NCI-H345 treated with DMSO at 0.1 percent for 48 hours (cell line): ENCODE data around the gene ARMC7.

Experiments used
- DNase-seq: peaks from one replicate; lab custom pipeline; 2025; ENCODE audit not compliant: unreplicated experiment; lab: John Stamatoyannopoulos, UW

The ARMC7 gene

DNA sequence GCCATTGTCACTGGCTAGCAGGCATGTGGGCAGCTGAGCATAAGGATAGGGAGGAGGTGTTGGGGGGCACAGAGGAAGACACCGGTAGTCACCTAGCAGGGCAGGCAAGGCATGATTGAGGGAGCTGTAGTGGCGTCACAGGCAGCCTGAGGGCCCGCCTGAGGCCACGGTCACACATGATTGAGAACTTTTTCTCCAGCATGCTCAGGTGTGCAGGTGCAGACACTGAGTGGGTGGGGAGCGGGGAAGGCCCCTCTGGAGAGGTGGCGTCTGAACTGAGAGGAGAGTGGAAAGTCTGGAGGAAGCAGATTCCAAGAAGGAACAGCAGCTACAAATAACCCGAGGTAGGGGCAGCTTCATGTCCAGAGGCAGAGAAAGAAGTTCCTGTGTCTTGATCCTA is 10.9 kb upstream of the ARMC7 start:
- no peak for DNase-seq

DNA sequence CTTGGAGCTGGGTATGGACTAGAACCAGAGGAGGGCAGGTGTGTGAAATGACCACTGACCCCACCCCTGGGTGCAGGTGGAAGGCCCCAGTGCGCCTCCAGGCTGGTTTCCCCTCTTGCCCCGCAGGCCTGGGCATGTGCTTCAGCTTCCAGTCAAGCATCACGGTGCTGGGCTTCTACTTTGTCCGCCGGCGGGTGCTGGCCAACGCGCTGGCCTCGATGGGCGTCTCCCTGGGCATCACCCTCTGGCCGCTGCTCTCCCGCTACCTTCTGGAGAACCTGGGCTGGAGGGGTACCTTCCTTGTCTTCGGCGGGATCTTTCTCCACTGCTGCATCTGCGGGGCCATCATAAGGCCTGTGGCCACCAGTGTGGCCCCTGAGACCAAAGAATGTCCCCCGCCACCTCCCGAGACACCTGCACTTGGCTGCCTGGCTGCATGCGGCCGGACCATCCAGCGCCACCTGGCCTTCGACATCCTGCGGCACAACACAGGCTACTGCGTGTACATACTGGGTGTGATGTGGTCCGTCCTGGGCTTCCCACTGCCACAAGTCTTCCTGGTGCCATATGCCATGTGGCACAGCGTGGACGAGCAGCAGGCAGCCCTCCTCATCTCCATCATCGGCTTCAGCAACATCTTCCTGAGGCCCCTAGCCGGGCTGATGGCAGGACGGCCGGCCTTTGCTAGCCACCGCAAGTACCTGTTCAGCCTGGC is 9.7 kb upstream of the ARMC7 start:
- no peak for DNase-seq

DNA sequence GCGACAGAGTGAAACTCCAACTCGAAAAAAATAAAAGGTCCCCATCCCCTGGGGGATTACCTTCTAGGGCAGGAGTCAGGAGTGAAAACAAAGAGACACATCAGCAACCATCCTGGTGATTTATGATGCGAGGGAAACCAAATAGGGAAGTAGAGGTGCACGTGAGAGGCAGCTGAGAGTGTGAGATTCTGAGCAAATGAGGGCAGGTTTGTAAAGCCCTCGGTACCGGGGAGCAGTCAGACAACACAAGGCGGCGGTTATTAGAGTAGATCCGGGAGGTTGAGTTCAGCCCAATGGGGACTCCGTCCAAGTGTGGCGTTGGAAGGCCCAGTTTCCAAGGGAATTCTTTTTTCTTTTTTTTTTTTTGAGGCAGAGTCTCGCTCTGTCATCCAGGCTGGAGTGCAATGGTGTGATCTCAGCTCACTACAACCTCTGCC is 7.4 kb upstream of the ARMC7 start:
- DNase-seq, result no peak

DNA sequence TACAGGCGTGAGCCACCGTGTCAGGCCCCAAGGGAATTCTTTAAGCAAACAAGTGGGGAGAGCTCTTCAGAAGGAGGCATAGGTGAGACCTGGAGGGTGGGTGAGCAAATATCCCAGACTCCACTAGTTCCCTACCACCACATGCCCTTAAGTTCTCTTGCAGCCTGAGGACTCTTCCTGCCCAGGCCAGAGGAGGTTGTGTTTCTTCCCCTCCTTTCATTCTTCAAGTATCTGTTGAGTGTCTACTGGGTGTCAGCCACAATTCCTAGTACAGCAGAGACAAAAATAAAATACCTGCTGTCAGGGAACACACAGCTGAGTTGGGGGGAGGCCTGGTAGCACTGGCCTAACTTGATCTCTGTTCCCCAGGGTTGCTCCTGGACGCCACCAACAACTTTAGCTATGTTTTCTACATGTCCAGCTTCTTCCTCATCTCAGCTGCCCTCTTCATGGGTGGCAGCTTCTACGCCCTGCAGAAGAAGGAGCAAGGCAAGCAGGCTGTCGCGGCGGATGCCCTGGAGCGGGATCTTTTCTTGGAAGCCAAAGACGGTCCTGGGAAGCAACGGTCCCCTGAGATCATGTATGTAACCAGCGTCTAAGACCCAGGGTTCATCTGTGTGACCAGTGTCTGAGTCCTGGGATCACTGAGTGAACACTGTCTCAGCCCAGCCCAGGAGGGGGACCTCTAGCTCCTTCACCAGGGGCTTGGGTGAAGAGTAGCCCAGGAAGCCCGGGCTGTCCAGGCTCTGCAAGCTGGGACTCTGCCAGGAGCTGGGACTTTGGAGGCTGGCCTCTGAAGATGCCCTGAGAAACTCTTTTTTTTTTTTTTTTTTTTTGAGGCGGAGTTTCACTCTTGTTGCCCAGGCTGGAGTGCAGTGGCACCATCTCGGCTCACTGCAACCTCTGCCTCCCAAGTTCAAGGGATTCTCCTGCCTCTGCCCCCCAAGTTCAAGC is 5.9 kb upstream of the ARMC7 start:
- no peak for DNase-seq

DNA sequence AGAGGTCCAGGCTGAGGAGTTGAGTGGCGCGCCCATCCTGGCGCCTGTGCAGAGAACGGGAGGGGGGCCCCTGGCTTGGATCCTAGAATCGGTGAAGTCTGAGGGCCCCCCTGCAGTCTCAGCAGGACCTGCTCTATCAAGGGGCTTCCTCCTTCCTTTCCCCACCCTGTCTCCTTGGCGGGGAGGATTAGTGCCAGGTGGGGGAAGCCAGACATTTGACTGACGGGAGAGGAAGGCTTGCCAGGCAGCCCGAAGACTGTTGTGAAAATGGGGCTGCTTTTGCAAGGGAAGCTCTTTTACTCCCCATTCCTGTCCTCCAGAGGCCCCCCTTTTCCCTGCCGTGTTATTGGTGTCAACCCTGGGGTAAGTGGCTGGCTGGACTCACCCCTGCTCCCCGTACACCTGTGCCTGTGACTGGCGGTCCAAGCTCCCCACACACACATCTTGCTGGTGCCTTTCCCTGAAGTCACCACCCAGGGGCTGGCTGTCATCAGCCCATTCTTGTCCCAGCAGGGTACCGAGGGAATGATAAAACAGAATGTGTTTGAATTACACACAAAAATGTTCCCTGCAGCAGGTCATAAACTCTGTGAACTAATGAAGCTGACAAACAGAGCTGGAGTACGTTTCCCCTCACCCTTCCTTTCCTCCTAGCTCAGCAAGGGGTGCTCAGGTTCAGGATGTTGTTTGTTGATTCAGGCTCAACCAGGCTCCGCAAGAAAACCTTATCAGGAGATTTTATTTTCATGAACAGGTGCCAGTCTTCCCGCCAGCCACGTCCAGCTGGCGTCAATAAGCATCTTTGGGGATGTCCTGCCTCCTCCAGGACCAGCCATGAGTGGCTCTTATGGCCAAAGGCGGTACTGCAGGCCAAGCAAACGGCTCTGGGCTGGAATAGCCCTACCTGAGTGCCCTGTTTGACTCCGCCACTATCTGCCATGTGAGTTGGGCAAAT is 4.4 kb upstream of the ARMC7 start:
- DNase-seq, result peak; percentile 51

DNA sequence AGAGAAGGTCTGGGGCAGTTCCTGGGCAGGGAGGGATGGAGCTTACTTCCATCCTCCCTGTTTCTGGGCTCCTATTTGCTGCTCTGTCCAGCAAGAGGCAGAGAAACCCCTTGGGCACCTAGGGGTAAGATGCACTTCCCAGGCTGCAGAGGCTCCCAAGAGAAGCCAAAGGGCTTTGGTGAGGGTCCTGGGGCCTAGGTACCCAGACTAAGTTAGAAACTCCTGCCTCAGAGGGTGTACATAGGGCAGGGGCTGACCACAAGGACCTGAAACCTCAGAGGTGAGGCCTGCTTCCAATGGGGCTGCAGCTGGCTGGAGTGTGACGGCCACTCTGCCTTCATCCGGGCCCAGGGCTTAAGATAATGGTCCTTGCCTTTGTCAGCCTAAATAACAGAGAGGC is 1.6 kb upstream of the ARMC7 start:
- DNase-seq, result no peak

DNA sequence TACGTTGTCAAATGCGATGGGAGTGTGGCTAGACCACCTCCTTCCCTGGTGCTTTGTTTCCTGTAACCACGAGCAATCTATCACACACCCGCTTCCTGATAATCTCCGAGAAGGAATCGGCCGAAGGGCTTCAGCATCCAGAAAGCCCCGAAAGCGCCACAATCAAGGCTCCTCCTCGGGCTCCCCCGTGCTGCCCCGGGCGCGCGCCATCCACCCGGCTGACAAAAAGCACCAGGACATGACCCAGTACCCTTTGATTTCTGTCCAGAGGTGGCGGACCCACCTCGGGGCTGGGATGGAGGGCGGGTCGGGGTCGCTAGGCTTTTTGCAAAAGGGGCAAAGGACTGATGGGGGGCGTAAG is 743 bp upstream of the ARMC7 start:
- DNase-seq, result no peak

DNA sequence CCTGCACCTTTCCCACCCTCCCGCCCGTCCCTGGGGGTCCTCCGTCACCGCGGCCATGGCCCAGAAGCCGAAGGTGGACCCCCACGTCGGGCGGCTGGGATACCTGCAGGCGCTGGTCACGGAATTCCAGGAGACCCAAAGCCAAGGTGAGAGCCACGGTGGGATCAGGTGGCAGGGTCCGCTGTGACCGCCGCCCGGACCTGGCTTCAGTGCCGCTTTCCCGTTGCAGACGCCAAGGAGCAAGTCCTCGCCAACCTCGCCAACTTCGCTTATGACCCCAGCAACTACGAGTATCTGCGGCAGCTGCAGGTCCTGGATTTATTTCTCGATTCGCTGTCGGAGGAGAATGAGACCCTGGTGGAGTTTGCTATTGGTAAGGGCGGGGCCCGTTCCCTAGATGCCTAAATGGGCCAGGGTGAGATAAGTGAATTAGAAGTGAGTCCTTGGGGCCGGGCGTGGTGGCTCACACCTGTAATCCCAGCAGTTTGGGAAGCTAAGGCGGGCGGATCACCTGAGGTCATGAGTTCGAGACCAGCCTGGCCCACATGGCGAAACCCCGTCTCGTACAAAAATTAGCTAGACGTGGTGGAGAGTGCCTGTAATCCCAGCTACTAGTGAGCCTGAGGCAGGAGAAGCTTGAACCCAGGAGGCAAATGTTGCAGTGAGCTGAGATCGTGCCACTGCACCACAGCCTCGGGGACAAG is 617 bp downstream of the ARMC7 start:
- DNase-seq, result no peak

DNA sequence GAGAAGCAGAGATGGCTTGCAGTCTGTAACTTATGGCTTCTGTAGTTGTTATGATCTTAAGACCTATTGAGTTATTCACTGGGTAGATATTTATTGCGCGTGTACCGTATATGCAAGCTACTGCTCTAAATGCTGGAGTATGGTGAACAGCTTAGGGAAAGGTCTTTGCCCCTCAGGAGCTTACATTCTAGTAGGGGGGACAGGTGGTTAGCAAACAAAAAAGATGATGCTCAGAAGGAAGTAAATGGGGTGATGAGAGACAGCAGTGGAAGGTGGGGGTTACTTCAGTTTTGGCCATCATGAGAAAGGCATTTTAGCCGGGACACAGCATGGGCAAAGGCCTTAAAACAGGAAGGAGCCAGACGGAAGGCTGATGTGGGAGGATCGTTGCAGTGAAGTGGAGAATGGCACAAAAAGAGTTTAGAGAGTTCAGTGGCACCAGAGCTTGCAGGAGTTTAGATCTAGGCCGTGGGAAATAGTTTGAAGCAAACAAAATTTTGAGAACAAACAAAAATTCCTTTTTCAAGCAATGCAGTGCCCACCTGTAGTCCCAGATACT is 2.1 kb downstream of the ARMC7 start:
- DNase-seq, result no peak

DNA sequence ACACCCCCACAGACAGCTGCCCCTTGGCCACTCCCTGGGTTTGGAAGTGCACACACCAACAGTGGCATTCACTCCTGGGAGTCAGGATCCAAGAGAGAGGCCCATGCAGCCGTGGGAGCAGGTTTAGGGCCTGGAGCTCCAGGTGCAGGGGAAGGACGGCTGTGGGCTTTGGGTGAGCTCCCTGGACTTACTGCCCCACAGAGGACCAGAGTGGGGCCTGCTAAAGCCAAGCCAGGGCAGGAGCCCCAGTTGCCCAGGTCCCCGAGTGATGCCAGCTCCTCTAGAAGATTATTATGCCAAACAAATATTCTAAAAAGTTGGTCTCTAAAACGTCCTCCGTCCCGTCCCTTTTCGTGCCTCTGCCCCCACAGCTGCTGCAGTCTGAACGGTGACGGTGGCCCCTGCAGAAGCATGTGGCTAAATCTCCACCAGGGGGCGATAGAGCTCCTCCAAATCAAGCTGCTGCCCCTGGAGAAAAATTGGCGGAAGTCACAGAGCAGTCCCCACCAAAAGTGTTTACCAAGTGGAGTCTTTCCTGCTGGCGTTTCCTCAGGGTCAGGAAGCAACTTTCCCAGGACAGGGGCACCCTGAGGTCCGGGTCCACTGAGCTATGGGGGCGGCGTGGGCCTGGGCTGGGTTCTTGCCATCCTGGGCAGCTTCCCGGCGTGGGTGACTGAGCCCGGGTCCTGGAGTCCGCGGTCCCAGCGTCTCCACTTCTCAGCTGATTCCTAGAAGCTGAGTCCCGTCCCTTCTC is 4.2 kb downstream of the ARMC7 start:
- DNase-seq, result peak; percentile 87

DNA sequence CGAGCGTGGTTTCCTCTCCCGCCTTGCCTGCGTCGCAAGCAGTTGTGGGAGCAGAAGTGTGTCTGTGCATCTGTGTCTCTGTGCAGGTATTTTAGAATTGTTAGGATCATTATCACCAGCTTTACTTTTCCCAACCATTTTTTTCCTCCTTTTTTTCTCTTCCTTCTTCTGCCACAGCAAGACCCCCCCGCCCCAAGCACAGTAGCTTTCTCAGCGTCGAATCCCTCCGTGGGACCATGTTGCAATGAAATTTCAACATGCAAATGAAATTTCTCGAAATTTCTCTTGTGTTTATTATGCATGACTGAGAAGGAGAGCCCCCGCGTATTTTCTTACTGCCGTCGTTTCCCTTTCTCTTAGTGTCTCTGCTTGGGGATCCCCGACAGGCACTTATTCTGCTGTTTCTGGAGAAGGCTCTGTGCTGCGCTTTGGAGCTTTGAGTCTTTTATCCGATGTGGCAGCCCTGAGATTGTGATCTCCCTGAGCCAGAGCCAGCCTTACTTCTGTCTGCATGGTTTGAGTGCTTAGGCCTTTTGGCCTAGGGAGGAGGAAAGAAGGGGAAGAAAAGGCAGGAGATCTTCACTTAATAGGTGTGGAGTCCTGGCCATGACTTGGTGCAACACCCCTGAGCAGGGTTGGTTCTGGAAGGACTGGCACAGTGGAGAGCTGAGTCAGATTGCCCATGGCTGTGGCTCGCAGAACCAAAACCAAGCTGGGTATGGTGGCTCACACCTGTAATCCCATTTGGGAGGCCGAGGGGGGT is 5.0 kb downstream of the ARMC7 start:
- DNase-seq, result no peak

DNA sequence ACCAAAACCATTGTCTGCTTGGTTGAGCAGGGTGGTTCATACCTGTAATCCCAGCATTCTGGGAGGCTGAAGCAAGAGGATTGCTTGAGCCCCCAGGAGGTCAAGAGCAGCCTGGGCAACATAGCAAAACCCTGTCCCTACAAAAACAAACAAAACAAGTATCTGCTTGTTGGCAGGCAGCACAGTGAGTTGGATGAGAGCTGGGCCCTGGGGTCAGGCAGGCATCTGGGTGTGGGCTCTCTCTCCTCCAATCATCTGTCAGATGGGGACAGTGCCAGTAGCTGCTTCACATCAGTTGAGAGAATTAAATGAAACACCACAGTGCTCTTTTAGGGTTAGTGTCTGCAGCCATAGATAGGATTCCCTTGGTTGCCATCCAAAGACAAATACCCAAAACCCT is 5.8 kb downstream of the ARMC7 start:
- no peak for DNase-seq

DNA sequence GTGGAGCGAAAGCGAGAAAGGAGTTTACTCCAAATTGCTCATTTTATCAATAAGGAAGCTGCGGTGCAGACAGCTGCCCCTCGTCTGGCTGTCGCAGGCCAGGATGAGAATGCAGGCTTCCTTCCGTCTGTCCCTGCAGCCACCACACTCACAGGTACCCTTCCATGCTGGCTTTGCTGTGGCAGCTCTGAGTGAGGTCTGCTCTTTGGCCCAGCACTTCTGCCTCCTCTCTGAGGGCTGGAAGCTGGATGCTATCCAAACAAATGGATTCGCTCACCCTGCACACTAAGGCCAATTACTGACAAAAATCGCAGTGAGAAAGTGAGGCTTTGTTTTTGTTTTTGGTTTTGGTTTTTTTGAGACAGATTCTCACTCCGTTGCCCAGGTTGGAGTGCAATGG is 7.0 kb downstream of the ARMC7 start:
- no peak for DNase-seq

DNA sequence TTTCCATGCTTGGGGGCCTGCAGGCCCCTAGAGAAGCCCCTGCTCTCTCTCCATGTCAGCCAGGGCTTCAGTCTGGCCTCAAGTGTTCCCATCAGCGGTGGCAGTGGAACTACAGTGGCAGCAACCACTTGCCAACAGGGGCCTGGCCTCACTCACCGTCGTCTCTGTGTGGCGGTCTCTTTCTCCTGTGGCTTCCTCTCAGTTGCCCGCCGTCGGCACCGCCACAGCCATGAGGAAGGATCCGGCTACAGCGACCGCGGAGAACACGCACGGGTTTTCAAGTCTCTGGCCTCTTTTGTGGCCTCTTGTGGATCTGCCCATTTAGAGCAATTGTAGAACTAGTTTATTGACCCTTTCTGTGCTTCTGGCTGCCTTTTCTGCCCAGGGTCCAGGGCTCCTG is 8.5 kb downstream of the ARMC7 start:
- DNase-seq, result no peak

DNA sequence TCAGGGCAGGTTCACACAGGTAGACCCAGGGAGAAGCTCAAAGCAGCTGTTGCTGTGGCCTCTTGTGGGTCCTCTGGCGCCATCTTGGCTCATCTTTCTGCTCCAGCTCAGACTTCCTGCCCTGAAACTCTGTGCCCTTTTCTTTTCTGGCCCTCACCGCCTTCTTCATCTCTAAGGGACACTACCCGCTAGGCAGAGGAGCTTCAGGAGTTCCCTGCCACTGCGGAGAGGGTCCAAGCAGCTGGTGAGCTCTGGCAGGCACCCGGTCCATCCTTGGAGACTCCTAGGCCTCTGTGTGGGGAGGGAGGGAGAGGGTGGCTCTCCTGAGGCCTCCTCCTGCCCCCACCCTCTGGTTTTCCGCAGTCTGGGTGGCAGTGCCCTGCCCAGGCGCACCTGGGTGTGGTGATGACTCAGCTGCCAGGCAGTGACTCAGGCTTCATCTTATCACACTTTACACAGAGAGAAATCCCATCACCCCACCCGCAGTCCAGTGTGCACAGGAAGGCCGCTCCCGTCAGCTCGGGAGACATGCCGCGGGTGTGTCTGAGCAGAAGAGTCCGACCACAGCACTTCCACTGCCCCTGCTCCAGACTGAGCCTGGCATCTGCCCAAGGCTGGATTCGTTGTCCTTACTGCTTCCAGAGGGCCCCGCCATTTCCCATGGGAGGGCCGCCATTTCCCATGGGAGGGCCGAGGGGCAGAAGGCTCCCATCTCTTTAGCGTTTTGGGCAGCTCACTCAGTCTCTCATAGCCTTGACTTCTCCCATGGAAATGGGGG is 14.5 kb downstream of the ARMC7 start:
- no peak for DNase-seq

DNA sequence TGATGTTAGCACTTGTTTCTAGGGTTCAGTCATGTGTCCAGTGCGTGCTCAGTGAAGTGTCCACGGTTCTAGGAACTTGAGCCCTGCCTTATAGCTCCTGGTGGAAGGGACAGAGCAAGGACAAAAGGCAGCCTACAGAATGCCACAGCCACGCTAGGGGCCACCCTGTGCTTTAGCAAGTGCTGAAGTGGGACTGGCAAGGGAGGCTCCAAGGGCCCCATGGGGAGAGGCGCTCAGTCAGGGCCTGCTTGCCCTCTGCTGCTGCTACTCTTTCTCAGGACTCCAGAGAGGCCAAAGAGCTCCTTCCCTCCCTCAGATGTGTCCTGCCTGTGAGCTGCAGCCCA is 15.0 kb downstream of the ARMC7 start:
- DNase-seq, result no peak

DNA sequence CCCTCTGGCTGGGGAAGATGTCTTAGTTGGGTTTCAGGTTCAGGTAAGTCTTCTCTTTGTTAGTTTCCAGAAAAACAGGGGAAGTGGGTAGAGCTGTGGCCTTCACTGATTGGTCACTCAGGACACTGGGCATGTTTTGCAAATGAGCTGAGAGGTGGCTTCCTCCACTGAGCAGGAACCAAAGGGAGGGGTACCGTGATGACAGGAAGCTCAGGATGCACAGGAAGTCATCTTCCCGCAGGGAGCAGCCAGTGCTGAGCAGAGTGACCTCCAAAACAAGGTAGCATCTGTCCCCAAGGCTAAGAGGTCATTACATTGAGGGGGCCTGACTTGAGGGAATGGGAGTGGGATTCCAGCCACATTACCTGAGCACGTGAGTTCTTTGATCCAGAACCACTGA is 16.2 kb downstream of the ARMC7 start:
- DNase-seq, result no peak

DNA sequence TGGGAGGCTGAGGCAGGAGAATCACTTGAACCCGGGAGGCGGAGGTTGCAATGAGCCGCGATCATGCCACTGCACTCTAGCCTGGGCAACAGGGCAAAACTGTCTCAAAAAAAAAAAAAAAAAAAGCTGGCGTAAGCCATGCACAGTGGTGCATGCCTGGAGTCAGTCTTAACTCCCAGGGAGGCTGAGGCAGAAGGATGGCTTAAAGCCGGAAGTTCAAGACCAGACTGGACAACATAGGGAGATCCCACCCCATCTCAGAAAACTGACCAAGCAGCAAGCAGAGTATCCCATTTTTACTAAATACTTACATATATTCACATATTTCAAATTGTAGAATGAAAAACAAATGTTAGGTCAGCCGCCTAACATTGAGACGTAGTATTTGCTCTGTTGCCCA is 17.2 kb downstream of the ARMC7 start:
- no peak for DNase-seq
